Common myeloid progenitor, CD34-positive (primary cell): ENCODE measurements around the gene FAM135A.

Experiments used
- CTCF ChIA-PET: fragments of 350-600 bp; sonication (Branson Sonifier 250); formaldehyde crosslinking; loops from one replicate; lab custom pipeline; 2021; ENCODE audit warnings: antibody characterized with exemption; lab: Charles Lee
- POLR2A ChIA-PET: fragments of 350-600 bp; sonication (Branson Sonifier 250); formaldehyde crosslinking; loops from one replicate; lab custom pipeline; 2021; ENCODE audit warnings: antibody characterized with exemption; lab: Charles Lee
- DNase-seq, 3 donors: peaks; one replicate each; pipeline versions ENCODE4 v3.0.0 to v3.0.0-alpha.2; 2013
- H3K27ac ChIP-seq, 2 experiments: 1 replicate in 1 of 2; 2 replicates in 1 of 2; pipeline ENCODE4 v1.7.0; 2013; ENCODE audit warnings: inconsistent platforms in 2 of 2, low read length in 2 of 2, mild to moderate bottlenecking in 2 of 2, low read depth in 1 of 2, moderate library complexity in 1 of 2; ENCODE audit not compliant: severe bottlenecking in 2 of 2, insufficient read depth in 1 of 2, poor library complexity in 1 of 2
- H3K27me3 ChIP-seq, 5 experiments: replicated peaks in 2 of 5; 1 replicate in 3 of 5; 2 replicates in 2 of 5; pipeline versions ENCODE4 v1.6.1 to v1.7.0; 2013; ENCODE audit warnings: low read length in 4 of 5, mild to moderate bottlenecking in 2 of 5, moderate library complexity in 2 of 5, inconsistent platforms in 1 of 5; ENCODE audit not compliant: insufficient read depth in 5 of 5, control insufficient read depth in 4 of 5
- H3K36me3 ChIP-seq, 4 experiments: 1 replicate in 2 of 4; 2 replicates in 2 of 4; pipeline versions ENCODE4 v1.6.1 to v1.7.0; 2013; ENCODE audit warnings: low read length in 3 of 4, control low read depth in 1 of 4, mild to moderate bottlenecking in 1 of 4; ENCODE audit not compliant: control insufficient read depth in 4 of 4, insufficient read depth in 4 of 4
- H3K4me1 ChIP-seq, 4 experiments: 1 replicate in 3 of 4; 2 replicates in 1 of 4; pipeline versions ENCODE4 v1.6.1 to v1.7.1; 2013; ENCODE audit warnings: low read length in 3 of 4, mild to moderate bottlenecking in 3 of 4, control low read depth in 1 of 4, inconsistent platforms in 1 of 4, moderate library complexity in 1 of 4; ENCODE audit not compliant: control insufficient read depth in 4 of 4, insufficient read depth in 4 of 4; ENCODE audit errors: control extremely low read depth in 1 of 4
- H3K4me3 ChIP-seq, 7 experiments: 1 replicate in 4 of 7; 2 replicates in 3 of 7; pipeline versions ENCODE4 v1.5.1 to v1.7.0; 2013; ENCODE audit warnings: mild to moderate bottlenecking in 7 of 7, low read length in 6 of 7, moderate library complexity in 6 of 7, inconsistent platforms in 2 of 7, low read depth in 2 of 7, control low read depth in 1 of 7; ENCODE audit not compliant: insufficient read depth in 4 of 7, control insufficient read depth in 1 of 7; ENCODE audit errors: extremely low read depth in 1 of 7
- H3K9me3 ChIP-seq, 5 experiments: 1 replicate in 4 of 5; 2 replicates in 1 of 5; pipeline versions ENCODE4 v1.6.1 to v1.7.1; 2013; ENCODE audit warnings: low read length in 4 of 5, mild to moderate bottlenecking in 2 of 5, inconsistent platforms in 1 of 5, low read depth in 1 of 5, moderate library complexity in 1 of 5; ENCODE audit not compliant: control insufficient read depth in 4 of 5, insufficient read depth in 2 of 5; ENCODE audit errors: control extremely low read depth in 1 of 5
- WGBS: methylation state at CpG from one replicate; pipeline ENCODE4 v1.1.5; 2013; ENCODE audit not compliant: insufficient coverage; 5-methylcytosine and 5-hydroxymethylcytosine counted together

FAM135A gene

GRCh38 chr6:70385901-70386300, 27.4 kb upstream of the FAM135A start:
- Histone ChIP-seq H3K27me3 (peaks cover 0 to 14% (median 2%) of the 10 kb centered on the region in 5 experiments), H3K4me3 (no peak overlapping the region), H3K27ac (no peak overlapping the region), H3K4me1 (no peaks in the 10 kb centered on the region), H3K36me3 (no peaks in the 10 kb centered on the region), H3K9me3 (no peaks in the 10 kb centered on the region)
- 91% methylated on average over 1 of the region's 1 CpG for WGBS
- DNase-seq, result no peak
- POLR2A ChIA-PET, result no interaction called here
- CTCF ChIA-PET, result interaction anchor here (0.8 kb wide), 1 partner anchor 15 kb away, joined by 3 read pairs; no protein-coding TSS in a partner anchor

GRCh38 chr6:70388814-70389213, 24.5 kb upstream of the FAM135A start:
- peaks cover 0 to 15% (median 2%) of the 10 kb centered on the region in 5 experiments for H3K27me3 ChIP-seq
- H3K27ac ChIP-seq, result no peak overlapping the region
- CTCF ChIA-PET, result interaction anchor here (0.9 to 1.1 kb wide), 2 partner anchors 17 to 86 kb away, joined by 3 read pairs; no protein-coding TSS in a partner anchor
- WGBS, result 88% methylated on average over 1 of the region's 1 CpG
- no peaks in the 10 kb centered on the region for H3K4me1 ChIP-seq
- H3K36me3 ChIP-seq, result no peaks in the 10 kb centered on the region
- H3K4me3 ChIP-seq, result no peak overlapping the region
- DNase-seq, result no peak
- POLR2A ChIA-PET, result no interaction called here
- H3K9me3 ChIP-seq, result no peaks in the 10 kb centered on the region

GRCh38 chr6:70389261-70389660, 24.0 kb upstream of the FAM135A start:
- CTCF ChIA-PET, result interaction anchor here (1.1 kb wide), 1 partner anchor 85 kb away, joined by 3 read pairs; no protein-coding TSS in a partner anchor

GRCh38 chr6:70390067-70390466, 23.2 kb upstream of the FAM135A start:
- POLR2A ChIA-PET, result no interaction called here
- H3K4me3 ChIP-seq, result no peak overlapping the region

More at GRCh38 chr6:70389261-70389660, 24.0 kb upstream of the FAM135A start:
- H3K27me3 ChIP-seq, result peaks cover 0 to 15% (median 2%) of the 10 kb centered on the region in 5 experiments
- no peaks in the 10 kb centered on the region for H3K36me3 ChIP-seq
- H3K4me1 ChIP-seq, result no peaks in the 10 kb centered on the region
- POLR2A ChIA-PET, result no interaction called here
- no peak overlapping the region for H3K27ac ChIP-seq
- no peak for DNase-seq
- H3K4me3 ChIP-seq, result no peak overlapping the region
- no peaks in the 10 kb centered on the region for H3K9me3 ChIP-seq

GRCh38 chr6:70391492-70391891, 21.8 kb upstream of the FAM135A start:
- ChIA-PET POLR2A (no interaction called here), CTCF (no interaction called here)
- no peak for DNase-seq
- Histone ChIP-seq H3K4me3 (no peak overlapping the region), H3K27me3 (peaks cover 0 to 19% (median 2%) of the 10 kb centered on the region in 5 experiments), H3K36me3 (no peaks in the 10 kb centered on the region), H3K4me1 (no peaks in the 10 kb centered on the region), H3K27ac (no peak overlapping the region), H3K9me3 (no peaks in the 10 kb centered on the region)
- WGBS, result 100% methylated on average over 1 of the region's 3 CpGs

More at GRCh38 chr6:70390067-70390466, 23.2 kb upstream of the FAM135A start:
- Histone ChIP-seq H3K4me1 (no peaks in the 10 kb centered on the region), H3K27ac (no peak overlapping the region), H3K36me3 (no peaks in the 10 kb centered on the region), H3K27me3 (peaks cover 0 to 15% (median 2%) of the 10 kb centered on the region in 5 experiments), H3K9me3 (no peaks in the 10 kb centered on the region)
- CTCF ChIA-PET, result interaction anchor here (0.8 kb wide), 1 partner anchor 622 kb away, joined by 3 read pairs; no protein-coding TSS in a partner anchor
- no peak for DNase-seq
- WGBS, result no CpG with 5 or more reads among the region's 1 CpG

- ChIA-PET CTCF (no interaction called here), POLR2A (interaction anchor here (0.6 kb wide), 1 partner anchor 85 kb away, joined by 5 read pairs; no protein-coding TSS in a partner anchor)
- Histone ChIP-seq H3K36me3 (no peaks in the 10 kb centered on the region), H3K27me3 (peaks cover 0 to 23% (median 10%) of the 10 kb centered on the region in 5 experiments), H3K9me3 (no peaks in the 10 kb centered on the region), H3K4me1 (no peaks in the 10 kb centered on the region), H3K4me3 (no peak overlapping the region), H3K27ac (peak overlapping the region in 1 of 2 experiments; percentile 76)
- no peak for DNase-seq
- 96% methylated on average over 14 of the region's 20 CpGs for WGBS
Observed at GRCh38 chr6:70394518-70395300, 18.6 kb upstream of the FAM135A start.

GRCh38 chr6:70395301-70395672, 18.0 kb upstream of the FAM135A start:
- Histone ChIP-seq H3K4me1 (no peaks in the 10 kb centered on the region), H3K36me3 (no peaks in the 10 kb centered on the region), H3K9me3 (no peaks in the 10 kb centered on the region), H3K4me3 (no peak overlapping the region), H3K27me3 (peaks cover 0 to 21% (median 10%) of the 10 kb centered on the region in 5 experiments), H3K27ac (peak overlapping the region in 1 of 2 experiments; percentile 76)
- ChIA-PET POLR2A (interaction anchor here (0.6 kb wide), 1 partner anchor 84 kb away, joined by 5 read pairs; no protein-coding TSS in a partner anchor), CTCF (no interaction called here)
- no peak for DNase-seq
